Calu3 (cell line): Measurements from ENCODE around the gene PDZD7. TPM values are rescaled to one million over a fixed set of nuclear protein-coding genes. Genes with fewer than 3 reads are reported as not detected.
A peak's percentile ranks its signal among the peaks of the same experiment; 100 is the strongest.

Experiments
- BruUV-seq: library from RNA; stranded (reverse); fragments of 400-500 nt; replicated peaks from 2 replicates; lab custom pipeline; 2021; lab: Mats Ljungman, UMichigan
- CTCF ChIA-PET: fragments of 300-600 bp; sonication (Branson Sonifier 250); formaldehyde crosslinking; loops from one replicate; lab custom pipeline; 2022; ENCODE audit warnings: antibody characterized with exemption; lab: Charles Lee
- DNase-seq: peaks from one replicate; pipeline ENCODE4 v3.0.0; 2022
- H3K27ac Mint-ChIP-seq: one replicate; pipeline ENCODE4 v1.8.0; 2022; ENCODE audit warnings: mixed read lengths; ENCODE audit not compliant: unreplicated experiment
- H3K27me3 Mint-ChIP-seq: one replicate; pipeline ENCODE4 v1.8.0; 2022; ENCODE audit warnings: mixed read lengths; ENCODE audit not compliant: unreplicated experiment
- H3K36me3 Mint-ChIP-seq: one replicate; pipeline ENCODE4 v1.8.0; 2022; ENCODE audit warnings: mild to moderate bottlenecking, moderate library complexity, mixed read lengths; ENCODE audit not compliant: insufficient read depth, unreplicated experiment
- H3K4me1 Mint-ChIP-seq: one replicate; pipeline ENCODE4 v1.8.0; 2022; ENCODE audit warnings: mild to moderate bottlenecking, low read depth, mixed read lengths; ENCODE audit not compliant: unreplicated experiment
- H3K4me3 Mint-ChIP-seq: one replicate; pipeline ENCODE4 v1.8.0; 2022; ENCODE audit warnings: mild to moderate bottlenecking, low read depth, moderate library complexity, mixed read lengths; ENCODE audit not compliant: unreplicated experiment
- H3K9me3 Mint-ChIP-seq: one replicate; pipeline ENCODE4 v1.8.0; 2022; ENCODE audit warnings: low read depth, mixed read lengths; ENCODE audit not compliant: unreplicated experiment
- CTCF ChIP-seq: fragments of 200-600 bp; IDR thresholded peaks from one replicate; pipeline ENCODE4 v1.8.0; 2022; ENCODE audit warnings: antibody characterized with exemption; ENCODE audit not compliant: unreplicated experiment
- intact Hi-C: fragments of 100-400 bp; cut with micrococcal nuclease; formaldehyde crosslinking; loops from one replicate; pipeline ENCODE4 v1.10.0; 2022; ENCODE audit not compliant: unreplicated experiment
- total RNA-seq: library from RNA; stranded (reverse); gene quantifications from 2 replicates; pipeline ENCODE4 v1.2.3, GENCODE V29; 2022

PDZD7 gene
- total RNA-seq, 1 experiment from 2014 or later = 1.3 TPM

- peak overlapping the region; percentile 69 for H3K27ac Mint-ChIP-seq
- no peak for TF ChIP-seq CTCF
- H3K36me3 Mint-ChIP-seq = peaks cover 61% of the 10 kb centered on the region
- peaks cover 14% of the 10 kb centered on the region for H3K4me1 Mint-ChIP-seq
- CTCF ChIA-PET = interaction anchor here (0.6 to 1.5 kb wide), 3 partner anchors 13 to 462 kb away, joined by 5 to 17 read pairs (median 8); no protein-coding TSS in a partner anchor
- peak overlapping the region; percentile 70 for H3K4me3 Mint-ChIP-seq
- intact Hi-C loops = no loop called here
- no peaks in the 10 kb centered on the region for H3K27me3 Mint-ChIP-seq
- no peaks in the 10 kb centered on the region for H3K9me3 Mint-ChIP-seq
- no TSS peak for BruUV-seq
- peak; percentile 67 for DNase-seq
Observed at GRCh38 chr10:100998183-100998990, 32.5 kb downstream of the PDZD7 start.

GRCh38 chr10:100997360-100998182 is 33.4 kb downstream of the PDZD7 start:
- no peaks in the 10 kb centered on the region for H3K27me3 Mint-ChIP-seq
- peaks cover 61% of the 10 kb centered on the region for H3K36me3 Mint-ChIP-seq
- intact Hi-C loops = loop anchor here (2.0 kb wide), 1 partner anchor 15 kb away; no protein-coding TSS in a partner anchor
- H3K27ac Mint-ChIP-seq = peak overlapping the region; percentile 69
- CTCF ChIA-PET = interaction anchor here (0.6 to 1.5 kb wide), 8 partner anchors 14 to 461 kb away, joined by 3 to 17 read pairs (median 4); partner anchors contain the start of gene SEMA4G
- BruUV-seq = no TSS peak
- H3K4me3 Mint-ChIP-seq = peak overlapping the region; percentile 70
- H3K4me1 Mint-ChIP-seq = peaks cover 14% of the 10 kb centered on the region
- TF ChIP-seq CTCF = peak; percentile 80
- peak; percentile 89 for DNase-seq
- H3K9me3 Mint-ChIP-seq = no peaks in the 10 kb centered on the region

GRCh38 chr10:100996678-100997359 is 34.1 kb downstream of the PDZD7 start:
- intact Hi-C loops = loop anchor here (2.0 kb wide), 1 partner anchor 16 kb away; no protein-coding TSS in a partner anchor
- Mint-ChIP-seq H3K36me3 (peaks cover 61% of the 10 kb centered on the region), H3K9me3 (no peaks in the 10 kb centered on the region), H3K27ac (no peak overlapping the region), H3K27me3 (no peaks in the 10 kb centered on the region), H3K4me3 (peak overlapping the region; percentile 70), H3K4me1 (peaks cover 14% of the 10 kb centered on the region)
- CTCF ChIA-PET = interaction anchor here (0.9 to 1.2 kb wide), 5 partner anchors 15 to 44 kb away, joined by 3 to 5 read pairs (median 3); partner anchors contain the start of gene SEMA4G
- DNase-seq = peak; percentile 45
- no TSS peak for BruUV-seq
- no peak for TF ChIP-seq CTCF

- Mint-ChIP-seq H3K4me1 (peaks cover 14% of the 10 kb centered on the region), H3K9me3 (no peaks in the 10 kb centered on the region), H3K27me3 (no peaks in the 10 kb centered on the region), H3K36me3 (peaks cover 65% of the 10 kb centered on the region), H3K4me3 (no peak overlapping the region), H3K27ac (no peak overlapping the region)
- CTCF ChIA-PET = interaction anchor here (0.7 kb wide), 1 partner anchor 1460 kb away, joined by 3 read pairs; no protein-coding TSS in a partner anchor
- no TSS peak for BruUV-seq
- TF ChIP-seq CTCF = no peak
- intact Hi-C loops = no loop called here
- DNase-seq = no peak
Observed at GRCh38 chr10:100995181-100995580, 35.7 kb downstream of the PDZD7 start.
